ENCODE results near the gene TRMT5. TPM values are rescaled to one million over a fixed set of nuclear protein-coding genes. Genes with fewer than 3 reads are reported as not detected.

TRMT5 gene
- total RNA-seq, 4 donors from 2014 or later = 5.7 to 13.0 (median 7.8) TPM

GRCh38 chr14:60968099-60968498 is 12.8 kb downstream of the TRMT5 start:
- Histone ChIP-seq H3K27ac (no peak overlapping the region), H3K4me3 (no peak overlapping the region), H3K27me3 (no peaks in the 10 kb centered on the region), H3K9me3 (no peaks in the 10 kb centered on the region), H3K4me1 (no peaks in the 10 kb centered on the region), H3K36me3 (peaks cover 0 to 10% (median 0%) of the 10 kb centered on the region in 3 donors)
- intact Hi-C loops (cut with DNase I) = no loop called here
- 80 to 94% methylated on average over 1 of the region's 1 CpG for WGBS, 2 donors
- TF ChIP-seq POLR2A (IDR thresholded peaks at IDR 0.05) = no peak
- no peak for TF ChIP-seq CTCF (IDR thresholded peaks at IDR 0.05)
- DNase-seq = no peak

DNA sequence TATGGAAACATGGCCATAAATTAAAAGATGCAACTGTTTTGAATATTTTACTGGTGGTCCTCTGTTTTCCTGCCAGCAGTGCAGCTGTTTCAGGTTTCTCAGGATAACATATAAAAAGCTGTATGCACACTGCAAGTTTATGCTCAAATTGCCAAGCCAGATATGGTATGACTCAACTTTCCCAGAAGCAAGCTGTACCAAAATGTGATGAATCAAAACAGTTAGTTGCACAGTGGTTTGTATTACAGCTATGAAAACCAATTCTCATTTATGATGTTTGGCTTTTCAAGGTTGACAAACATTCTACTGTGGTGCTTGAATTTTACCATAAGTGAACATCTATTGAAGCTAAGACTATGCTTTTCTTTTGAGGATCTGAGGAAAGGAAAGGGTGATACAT is 15.5 kb downstream of the TRMT5 start:
- H3K4me3 ChIP-seq = no peak overlapping the region
- H3K27ac ChIP-seq = no peak overlapping the region
- no peaks in the 10 kb centered on the region for H3K9me3 ChIP-seq
- no peaks in the 10 kb centered on the region for H3K4me1 ChIP-seq
- no peaks in the 10 kb centered on the region for H3K36me3 ChIP-seq
- no peak for DNase-seq
- no peaks in the 10 kb centered on the region for H3K27me3 ChIP-seq
- intact Hi-C loops (cut with DNase I) = no loop called here
- TF ChIP-seq CTCF (IDR thresholded peaks at IDR 0.05) = no peak
- no peak for TF ChIP-seq POLR2A (IDR thresholded peaks at IDR 0.05)

GRCh38 chr14:60964904-60965303 is 16.0 kb downstream of the TRMT5 start:
- Histone ChIP-seq H3K4me1 (no peaks in the 10 kb centered on the region), H3K27me3 (no peaks in the 10 kb centered on the region), H3K27ac (no peak overlapping the region), H3K9me3 (no peaks in the 10 kb centered on the region), H3K36me3 (no peaks in the 10 kb centered on the region), H3K4me3 (no peak overlapping the region)
- no peak for TF ChIP-seq POLR2A (IDR thresholded peaks at IDR 0.05)
- TF ChIP-seq CTCF (IDR thresholded peaks at IDR 0.05) = no peak
- WGBS, 2 donors = 48 to 57% methylated on average over 2 of the region's 2 CpGs
- DNase-seq = no peak
- intact Hi-C loops (cut with DNase I) = no loop called here

DNA sequence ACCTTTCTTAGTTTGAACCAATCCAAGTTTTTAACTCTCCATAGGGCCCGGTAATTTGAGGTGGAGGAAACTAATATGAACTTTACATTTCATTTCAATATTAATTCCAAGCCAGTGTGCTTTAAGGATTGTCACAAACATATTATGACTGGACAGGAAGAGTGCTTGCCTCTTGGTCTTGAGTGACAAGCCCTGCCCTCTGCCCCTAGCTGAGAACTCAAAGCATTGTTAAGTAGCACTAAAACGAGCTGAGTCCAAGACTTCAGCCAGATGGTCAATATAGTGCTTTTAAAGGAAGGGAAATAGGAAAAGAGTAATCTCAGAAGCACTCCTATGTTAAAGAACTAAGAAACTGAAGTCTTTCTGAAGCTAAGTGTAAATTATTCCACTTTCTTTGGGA is 17.1 kb downstream of the TRMT5 start:
- TF ChIP-seq POLR2A (IDR thresholded peaks at IDR 0.05) = no peak
- TF ChIP-seq CTCF (IDR thresholded peaks at IDR 0.05) = no peak
- 70 to 72% methylated on average over 2 of the region's 2 CpGs for WGBS, 2 donors

GRCh38 chr14:60958146-60958545 is 22.7 kb downstream of the TRMT5 start:
- no peak for TF ChIP-seq CTCF (IDR thresholded peaks at IDR 0.05)
- TF ChIP-seq POLR2A (IDR thresholded peaks at IDR 0.05) = no peak
- no peak for DNase-seq
- Histone ChIP-seq H3K27me3 (no peaks in the 10 kb centered on the region), H3K4me1 (no peaks in the 10 kb centered on the region), H3K9me3 (peaks cover 0 to 35% (median 34%) of the 10 kb centered on the region in 3 donors), H3K4me3 (no peak overlapping the region), H3K36me3 (no peaks in the 10 kb centered on the region), H3K27ac (no peak overlapping the region)
- intact Hi-C loops (cut with DNase I) = no loop called here

More for the DNA sequence above, 17.1 kb downstream of the TRMT5 start:
- intact Hi-C loops (cut with DNase I) = no loop called here
- Histone ChIP-seq H3K9me3 (peaks cover 0 to 7% (median 5%) of the 10 kb centered on the region in 3 donors), H3K4me1 (no peaks in the 10 kb centered on the region), H3K27ac (no peak overlapping the region), H3K4me3 (no peak overlapping the region), H3K27me3 (no peaks in the 10 kb centered on the region), H3K36me3 (no peaks in the 10 kb centered on the region)
- no peak for DNase-seq

All from esophagus squamous epithelium (tissue), 5 donors.